K562 (cell line): ENCODE measurements around the gene SPEM3. TPM values are rescaled to one million over a fixed set of nuclear protein-coding genes. Genes with fewer than 3 reads are reported as not detected.

Experiments used
- ATAC-seq: fragments of 200-7000 bp; cut with Tn5 transposase; 3 replicates; pipeline ENCODE4 v1.9.1; 2020; ENCODE audit warnings: moderate library complexity
- BruUV-seq: library from RNA; stranded (reverse); fragments of 400-500 nt; replicated peaks from 2 replicates; lab custom pipeline; 2021; lab: Mats Ljungman, UMichigan
- CTCF ChIA-PET: fragments of 300-600 bp; formaldehyde crosslinking; extraction: SDS; loops from one replicate; lab custom pipeline; 2021; ENCODE audit warnings: low intra/inter-chr PET ratio; lab: Yijun Ruan, JAX
- POLR2A ChIA-PET: fragments of 300-600, 350-650 bp; sonication (Branson Sonifier 250); formaldehyde crosslinking; extraction: SDS; loops from one replicate; lab custom pipeline; 2021; ENCODE audit warnings: antibody characterized with exemption, inconsistent platforms; lab: Yijun Ruan, JAX
- DNase-seq, 4 experiments: peaks; one replicate each; pipeline versions ENCODE4 v3.0.0 to v3.0.0-alpha.2; 2011 to 2018; ENCODE audit warnings: low spot score in 3 of 4, mixed read lengths in 3 of 4; ENCODE audit errors: extremely low read depth in 1 of 4
- FAIRE-seq: peaks from 2 replicates; lab custom pipeline; 2011; peaks lifted over from hg19 to GRCh38; lab: Jason Lieb, UNC
- H2AFZ ChIP-seq: 2 replicates; pipeline ENCODE4 v1.6.0; 2011; ENCODE audit warnings: low read depth, low read length, control low read depth, inconsistent platforms
- H3K27ac ChIP-seq: fragments of 200-600 bp; 3 replicates; pipeline ENCODE4 v1.8.0; 2011; ENCODE audit warnings: low read depth, mild to moderate bottlenecking, control low read depth, inconsistent platforms, low read length, moderate library complexity, mixed read lengths; ENCODE audit errors: extremely low read depth
- H3K27me3 ChIP-seq, 2 experiments: fragments of 300-600 bp in 1 of 2; 2 replicates in 1 of 2; 3 replicates in 1 of 2; pipeline versions ENCODE4 v1.6.0 to v1.8.0; 2011; ENCODE audit warnings: inconsistent platforms in 2 of 2, low read length in 2 of 2, mild to moderate bottlenecking in 1 of 2, mixed read lengths in 1 of 2, moderate library complexity in 1 of 2; ENCODE audit not compliant: control insufficient read depth in 2 of 2, insufficient read depth in 2 of 2
- H3K36me3 ChIP-seq: fragments of 300-600 bp; 3 replicates; pipeline ENCODE4 v1.8.0; 2011; ENCODE audit warnings: mild to moderate bottlenecking, low read length, inconsistent platforms; ENCODE audit not compliant: control insufficient read depth, insufficient read depth
- H3K4me1 ChIP-seq, 2 experiments: fragments of 200-600 bp in 1 of 2; replicated peaks in 1 of 2; 2 replicates in 1 of 2; 3 replicates in 1 of 2; pipeline versions ENCODE4 v1.5.1 to v1.8.0; 2011; ENCODE audit warnings: inconsistent platforms in 2 of 2, low read length in 2 of 2, mild to moderate bottlenecking in 1 of 2, mixed read lengths in 1 of 2, moderate library complexity in 1 of 2; ENCODE audit not compliant: control insufficient read depth in 2 of 2, insufficient read depth in 2 of 2
- H3K4me2 ChIP-seq: 2 replicates; pipeline ENCODE4 v1.6.1; 2011; ENCODE audit warnings: low read length, control low read depth, inconsistent platforms, mixed read lengths; ENCODE audit not compliant: insufficient read depth
- H3K4me3 ChIP-seq: fragments of 200-600 bp; sonication (generic), shearing (Covaris generic); 2 replicates; pipeline ENCODE4 v1.5.1; 2016; ENCODE audit warnings: control low read depth, inconsistent platforms
- H3K79me2 ChIP-seq: fragments of 200-600 bp; 3 replicates; pipeline ENCODE4 v1.8.0; 2011; ENCODE audit warnings: low read length, inconsistent platforms; ENCODE audit not compliant: control insufficient read depth, insufficient read depth
- H3K9ac ChIP-seq, 2 experiments: 2 replicates each; pipeline versions ENCODE4 v1.6.0 to v1.6.1; 2011; ENCODE audit warnings: low read depth in 2 of 2, low read length in 2 of 2, control low read depth in 1 of 2, inconsistent platforms in 1 of 2, mild to moderate bottlenecking in 1 of 2, mixed read lengths in 1 of 2; ENCODE audit not compliant: insufficient read depth in 1 of 2
- H3K9me1 ChIP-seq: one replicate; pipeline ENCODE4 v1.6.0; 2011; ENCODE audit warnings: inconsistent platforms, mild to moderate bottlenecking, low read length, moderate library complexity; ENCODE audit not compliant: control insufficient read depth, insufficient read depth
- H3K9me3 ChIP-seq: replicated peaks from 2 replicates; pipeline ENCODE4 v1.5.1; 2011; ENCODE audit warnings: low read depth, low read length, inconsistent platforms; ENCODE audit not compliant: control insufficient read depth, insufficient read depth
- H4K20me1 ChIP-seq: replicated peaks from 2 replicates; pipeline ENCODE4 v1.6.1; 2011; ENCODE audit warnings: low read length, inconsistent platforms, mixed read lengths; ENCODE audit not compliant: control insufficient read depth, insufficient read depth
- COPS2 ChIP-seq: fragments of 450-650 bp; conservative IDR thresholded peaks from 2 replicates; pipeline ENCODE4 v1.6.1; 2016; ENCODE audit warnings: mild to moderate bottlenecking, moderate library complexity
- DPF2 ChIP-seq: fragments of 450-650 bp; IDR thresholded peaks from 2 replicates; pipeline ENCODE4 v1.6.1; 2016
- KDM5B ChIP-seq: fragments of 200-600 bp; sonication (generic); IDR thresholded peaks from 2 replicates; pipeline ENCODE4 v1.6.1; 2012; ENCODE audit warnings: low read depth, mild to moderate bottlenecking, moderate library complexity, low read length, control low read depth, inconsistent platforms; ENCODE audit not compliant: insufficient replicate concordance
- REST ChIP-seq, 2 experiments: fragments of 450-650 bp; formaldehyde crosslinking in 1 of 2; IDR thresholded peaks; 2 replicates each; pipeline versions ENCODE4 v1.4.0 to v1.6.1; 2014 to 2020; ENCODE audit warnings: mild to moderate bottlenecking in 2 of 2, borderline replicate concordance in 1 of 2, low read depth in 1 of 2
- VEZF1 ChIP-seq: fragments of 200-800 bp; sonication (Bioruptor generic); IDR thresholded peaks from 2 replicates; pipeline ENCODE4 v1.6.1; 2017; ENCODE audit warnings: missing genetic modification characterization, missing compliant biosample characterization
- ZBTB8A ChIP-seq: fragments of 450-650 bp; IDR thresholded peaks from 2 replicates; pipeline ENCODE4 v1.6.1; 2018; ENCODE audit warnings: mild to moderate bottlenecking, moderate library complexity; ENCODE audit not compliant: partially characterized antibody
- WGBS: fragments of 100-300 bp; shearing (Covaris generic); methylation state at CpG from one replicate; pipeline ENCODE4 v1.1.6; 2016; ENCODE audit warnings: low coverage, mixed read lengths; ENCODE audit not compliant: insufficient coverage; ENCODE audit errors: missing lambda C conversion rate; 5-methylcytosine and 5-hydroxymethylcytosine counted together
- in situ Hi-C: fragments of 300-500 bp; cut with MboI; formaldehyde crosslinking; loops from 4 replicates; pipeline ENCODE4 v1.15.0; 2018; ENCODE audit warnings: inconsistent platforms, mixed read lengths
- intact Hi-C: fragments of 100-400 bp; cut with micrococcal nuclease; formaldehyde crosslinking; loops from 2 replicates; pipeline ENCODE4 v1.14.2; 2022
- polyA plus RNA-seq, 8 experiments: library from polyadenylated mRNA; depleted of rRNA in 4 of 8; stranded (reverse) in 5 of 8; unstranded in 3 of 8; fragments of >200 nt; fragmentation: Nextera tagmentation in 2 of 8; fragmentation: Illumina TruSeq in 1 of 8; extraction: Ambion mirVana in 2 of 8; extraction: Trizol in 1 of 8; gene quantifications; 2 replicates each; pipeline versions ENCODE4 v1.2.1 to v1.2.3, GENCODE V29; 2011 to 2014; ENCODE audit warnings: inconsistent platforms in 1 of 8, missing spikeins in 1 of 8
- total RNA-seq, 7 experiments: library from RNA; depleted of rRNA in 6 of 7; stranded (reverse); fragments of >200 nt in 6 of 7; fragmentation: Illumina TruSeq in 2 of 7; extraction: Trizol in 2 of 7; gene quantifications; 2 replicates each; pipeline versions ENCODE4 v1.2.1 to v1.2.3, GENCODE V29; 2011 to 2021; ENCODE audit warnings: low replicate concordance in 1 of 7

The SPEM3 gene
- total and polyA plus RNA-seq, 9 of the 15 experiments (the other 6 are each of a cell fraction or from before 2014, with no cell fraction given): not detected

DNA sequence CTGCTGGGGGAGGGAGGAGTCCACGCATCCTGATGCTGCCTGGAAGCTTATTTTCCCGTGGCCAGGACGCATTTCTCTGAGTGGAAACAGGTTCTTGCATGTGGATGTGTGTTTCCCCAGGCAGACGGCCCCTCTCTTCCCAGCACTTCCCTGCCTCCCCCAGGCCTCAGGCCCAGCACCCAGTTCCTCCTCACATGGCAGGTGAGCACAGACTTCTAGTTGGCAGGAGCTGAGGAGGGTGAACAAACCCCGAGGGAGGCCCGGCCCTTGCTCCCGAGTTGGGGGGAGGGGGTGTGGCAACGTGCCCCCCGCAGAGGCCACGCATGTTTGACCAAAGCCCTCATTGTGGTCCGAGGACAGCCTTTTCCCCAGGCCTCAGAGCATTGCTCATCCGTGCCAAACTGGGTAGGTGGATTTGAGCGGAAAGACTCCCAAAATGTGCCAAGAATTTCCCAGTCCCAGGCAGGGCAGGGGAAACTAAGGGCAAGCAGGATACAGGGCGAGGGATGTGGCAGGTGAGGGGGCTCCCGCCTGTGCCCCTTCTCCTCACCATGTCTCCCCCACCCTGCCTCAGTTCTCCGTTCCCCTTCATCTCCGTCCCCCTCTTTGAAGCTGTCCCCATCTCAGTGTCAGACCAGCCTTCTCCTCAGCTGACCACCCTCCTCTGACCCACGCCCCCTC lies 10.0 kb upstream of the SPEM3 start:
- intact Hi-C loops (no loop called here), in situ Hi-C loops (no loop called here)
- TF ChIP-seq VEZF1 (no peak), DPF2 (no peak), ZBTB8A (no peak), COPS2 (no peak), KDM5B (no peak), REST (IDR thresholded peaks at IDR 0.05; ENCODE audit: borderline replicate concordance) (no peak), REST (CRISPR knock-in tag; IDR thresholded peaks at IDR 0.05; ENCODE audit: low read depth) (no peak)
- Histone ChIP-seq H4K20me1 (no peaks in the 10 kb centered on the region), H3K4me3 (no peak overlapping the region), H3K9me3 (no peaks in the 10 kb centered on the region), H3K27me3 (no peaks in the 10 kb centered on the region), H3K9ac (no peak overlapping the region), H2AFZ (no peak overlapping the region), H3K9me1 (no peaks in the 10 kb centered on the region), H3K4me2 (no peak overlapping the region), H3K27ac (no peak overlapping the region), H3K36me3 (no peaks in the 10 kb centered on the region), H3K79me2 (no peaks in the 10 kb centered on the region), H3K4me1 (peaks cover 0 to 10% of the 10 kb centered on the region in 2 experiments; a peak in 2 of 5 replicates)
- no peak for ATAC-seq
- DNase-seq: no peak
- no TSS peak for BruUV-seq
- FAIRE-seq: no peak
- CTCF ChIA-PET: no interaction called here
- 29% methylated on average over 13 of the region's 18 CpGs for WGBS
- POLR2A ChIA-PET: interaction anchor here (1.0 kb wide), 1 partner anchor 14 kb away, joined by 4 read pairs; the partner anchor contains the start of gene TMEM256
